Heart left ventricle (tissue), 16 donors: ENCODE data around the gene HTR3B. TPM values are rescaled to one million over a fixed set of nuclear protein-coding genes. Genes with fewer than 3 reads are reported as not detected.

Source experiments
- ATAC-seq, 4 donors: fragments of 200-7000 bp; cut with Tn5 transposase; one replicate each; pipeline ENCODE4 v1.9.1; 2020 to 2022; ENCODE audit warnings: moderate library complexity in 4 of 4, mild to moderate bottlenecking in 3 of 4, moderate number of reproducible peaks in 1 of 4
- DNase-seq, 5 donors: peaks; one replicate each; pipeline ENCODE4 v3.0.0-alpha.2; 2020
- H3K27ac ChIP-seq, 12 donors: fragments of 200-600 bp; sonication (generic) in 4 of 12; one replicate each; pipeline versions ENCODE4 v1.5.0 to v1.8.0; 2016 to 2022; ENCODE audit warnings: mild to moderate bottlenecking in 2 of 12
- H3K27me3 ChIP-seq, 9 donors: fragments of 200-600 bp; sonication (generic) in 2 of 9; one replicate each; pipeline versions ENCODE4 v1.5.1 to v1.8.0; 2016 to 2022; ENCODE audit warnings: mild to moderate bottlenecking in 3 of 9
- H3K36me3 ChIP-seq, 9 donors: fragments of 200-600 bp; sonication (generic) in 2 of 9; one replicate each; pipeline versions ENCODE4 v1.5.0 to v1.8.0; 2018 to 2022; ENCODE audit warnings: mild to moderate bottlenecking in 2 of 9
- H3K4me1 ChIP-seq, 12 donors: fragments of 200-600 bp; sonication (generic) in 4 of 12; one replicate each; pipeline versions ENCODE4 v1.5.0 to v1.8.0; 2016 to 2022; ENCODE audit warnings: mild to moderate bottlenecking in 3 of 12
- H3K4me3 ChIP-seq, 12 donors: fragments of 200-600 bp; sonication (generic) in 4 of 12; one replicate each; pipeline versions ENCODE4 v1.5.0 to v1.8.0; 2017 to 2022; ENCODE audit warnings: mild to moderate bottlenecking in 9 of 12, moderate library complexity in 4 of 12
- H3K9me3 ChIP-seq, 12 donors: fragments of 200-600 bp; sonication (generic) in 4 of 12; one replicate each; pipeline versions ENCODE4 v1.5.0 to v1.8.0; 2016 to 2022; ENCODE audit warnings: mild to moderate bottlenecking in 1 of 12
- POLR2A ChIP-seq, 2 donors: fragments of 450-650 bp; IDR thresholded peaks; one replicate each; pipeline ENCODE4 v1.6.1; 2017; ENCODE audit warnings: antibody characterized with exemption in 2 of 2, mild to moderate bottlenecking in 2 of 2, moderate library complexity in 2 of 2
- WGBS, 4 donors: extraction: QIAGEN DNeasy Blood & Tissue Kit in 2 of 4; methylation state at CpG; one replicate each; pipeline versions ENCODE4 v1.1.5 to v1.1.7; 2013 to 2018; 5-methylcytosine and 5-hydroxymethylcytosine counted together
- intact Hi-C, 10 donors: fragments of 100-400 bp; cut with DNase I; formaldehyde crosslinking; loops; one replicate each; pipeline versions ENCODE4 v1.11.1 to v1.14.2; 2022
- polyA plus RNA-seq, 2 donors: library from polyadenylated mRNA; stranded (reverse); fragments of 200-250 nt; gene quantifications; one replicate each; pipeline ENCODE4 v1.2.3, GENCODE V29; 2013
- total RNA-seq, 9 donors: library from RNA; depleted of rRNA in 2 of 9; stranded (reverse); fragments of >200 nt in 2 of 9; fragmentation: NEBNext Ultra II Directional in 3 of 9; extraction: Animal tissue kit (Norgen Biotek cat#: 25700) in 3 of 9; gene quantifications; one replicate each; pipeline versions ENCODE4 v1.1.0 to v1.2.4, GENCODE V29; 2016 to 2023
- TF ChIP-seq, protein P1 (sequence below), 12 donors: fragments of 200-600 bp; sonication (generic) in 4 of 12; IDR thresholded peaks; one replicate each; pipeline versions ENCODE4 v1.5.0 to v1.8.0; 2018 to 2022; ENCODE audit warnings: antibody characterized with exemption in 12 of 12, mild to moderate bottlenecking in 5 of 12
- donor health status: ischemic (EF 13 %, LVEDD 7.1; RV severe dilation, severe dysfunction).
- donor health status: healthy with polysubstance abuse.
- donor health status: DM: no; HTN: yes; CAD: no.
- donor health status: DM: no; HTN: no; CAD: no.
- donor health status: ischemic (EF 25% LVEDD 6.9; RV normal size, moderate dysfunction).
- donor health status: ischemic (EF 25% LVEDD 5.7; RV mildly dilated, moderate dysfunction).
- donor health status: healthy.
- donor health status: DM: yes; HTN: yes; CAD: no.
- donor health status: ischemic (EF 35%, LVEDD 5.7; RV mildly dilated, moderate dysfunction).
- donor health status: nonischemic (EF 11% LVEDD 7.7; RV severe dilation, severe dysfunction).
- donor health status: DM: yes; HTN: yes; CAD: no.
- donor health status: PGD.
- donor health status: ischemic (EF 29% LVEDD 5.4; RV normal size, mild dysfunction).
- donor health status: nonischemic (EF 23%, LVEDD 6.1; RV moderate dilation, normal function).

The HTR3B gene
- total and polyA plus RNA-seq, 11 donors, result not detected

DNA sequence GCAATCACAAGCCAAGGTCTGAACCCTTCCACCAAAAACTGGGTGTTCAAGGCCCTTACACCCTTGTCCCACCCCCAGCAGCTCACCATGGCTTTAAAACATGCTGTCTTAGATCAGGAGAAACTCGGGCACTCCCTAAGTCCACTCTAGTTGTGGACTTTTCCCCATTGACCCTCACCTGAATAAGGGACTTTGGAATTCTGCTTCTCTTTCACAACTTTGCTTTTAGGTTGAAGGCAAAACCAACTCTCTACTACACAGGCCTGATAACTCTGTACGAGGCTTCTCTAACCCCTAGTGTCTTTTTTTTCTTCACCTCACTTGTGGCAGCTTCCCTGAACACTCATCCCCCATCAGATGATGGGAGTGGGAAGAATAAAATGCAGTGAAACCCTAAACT is 85.3 kb downstream of the HTR3B start:
- TF ChIP-seq POLR2A (IDR thresholded peaks at IDR 0.05), result no peak

DNA sequence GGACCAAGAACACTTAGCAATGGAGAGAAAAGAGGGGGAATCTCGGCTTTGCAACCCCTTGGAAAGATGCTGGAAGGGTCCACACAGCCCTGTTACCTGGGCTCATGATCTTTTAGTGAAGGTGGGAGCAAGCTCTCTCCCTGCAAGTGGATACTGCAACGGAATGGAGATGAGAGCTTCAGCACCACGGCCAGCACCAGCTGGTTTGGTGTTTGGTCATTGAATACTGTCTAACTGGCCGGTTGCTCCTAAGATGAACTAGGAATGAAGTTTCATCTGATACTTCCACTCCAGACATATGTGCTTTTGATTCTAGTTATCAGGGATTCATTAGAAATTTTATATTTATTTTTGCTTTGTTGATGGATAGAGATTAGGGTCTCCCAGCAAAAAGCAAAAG is 86.6 kb downstream of the HTR3B start:
- WGBS, 4 donors, result 2 to 8% (median 7%) methylated on average over 4 of the region's 4 CpGs

More for the DNA sequence above, 85.3 kb downstream of the HTR3B start:
- DNase-seq (no peak), ATAC-seq (no peak)
- Histone ChIP-seq H3K9me3 (no peaks in the 10 kb centered on the region), H3K27me3 (peaks cover 0 to 45% (median 7%) of the 10 kb centered on the region in 9 donors), H3K36me3 (no peaks in the 10 kb centered on the region), H3K4me1 (no peaks in the 10 kb centered on the region), H3K27ac (no peak overlapping the region), H3K4me3 (no peak overlapping the region)
- intact Hi-C loops, result loop anchor here in 4 of 10 donors (5.0 to 10.0 kb wide), 3 partner anchors 85 to 272 kb away; partner anchors contain the start of gene HTR3B (in 1 of the 4)
- WGBS, 4 donors, result 50 to 64% (median 55%) methylated on average over 2 of the region's 2 CpGs

DNA sequence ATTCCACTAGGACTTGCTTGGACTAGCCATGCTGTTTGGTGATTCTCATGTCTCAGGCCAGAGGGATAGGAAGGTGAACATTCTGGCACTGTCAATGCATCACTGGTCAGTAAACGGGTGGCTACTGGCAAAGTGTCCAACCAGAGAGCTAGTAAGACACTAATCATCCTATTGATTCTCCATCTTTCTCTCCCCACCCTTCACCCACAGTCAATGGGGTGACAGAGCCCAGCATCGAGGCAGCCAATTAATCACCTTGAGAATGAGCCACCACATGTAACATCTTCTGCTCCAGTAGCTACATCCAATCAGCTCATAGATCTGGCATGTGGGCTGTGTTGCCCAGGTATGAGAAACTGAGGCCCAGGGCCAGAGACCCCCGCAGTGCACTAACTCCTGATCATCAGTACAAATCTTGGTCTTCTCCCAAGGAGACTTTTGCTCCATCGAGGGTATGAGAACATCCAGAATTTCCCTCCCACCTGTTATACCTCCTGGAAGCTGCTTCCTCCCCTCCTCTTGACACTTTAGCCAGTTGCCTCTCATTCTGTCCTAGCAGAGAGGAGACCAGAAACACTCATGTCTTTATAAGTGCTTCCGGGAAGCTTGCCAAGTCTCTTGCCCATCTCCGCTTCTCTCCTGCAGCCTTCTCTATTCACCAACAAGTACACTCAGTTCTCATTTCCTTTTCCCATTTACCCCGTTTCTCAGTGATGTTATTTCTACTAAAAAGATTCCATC is 87.3 kb downstream of the HTR3B start:
- WGBS, 4 donors, result 44 to 50% (median 49%) methylated on average over 7 of the region's 7 CpGs
- ATAC-seq (no peak), DNase-seq (no peak)
- intact Hi-C loops, result loop anchor here in 5 of 10 donors (2.0 to 10.0 kb wide), 4 partner anchors 87 to 273 kb away; partner anchors contain the start of gene HTR3B (in 1 of the 5)
- TF ChIP-seq POLR2A (IDR thresholded peaks at IDR 0.05), result no peak
- TF ChIP-seq, protein P1, sequence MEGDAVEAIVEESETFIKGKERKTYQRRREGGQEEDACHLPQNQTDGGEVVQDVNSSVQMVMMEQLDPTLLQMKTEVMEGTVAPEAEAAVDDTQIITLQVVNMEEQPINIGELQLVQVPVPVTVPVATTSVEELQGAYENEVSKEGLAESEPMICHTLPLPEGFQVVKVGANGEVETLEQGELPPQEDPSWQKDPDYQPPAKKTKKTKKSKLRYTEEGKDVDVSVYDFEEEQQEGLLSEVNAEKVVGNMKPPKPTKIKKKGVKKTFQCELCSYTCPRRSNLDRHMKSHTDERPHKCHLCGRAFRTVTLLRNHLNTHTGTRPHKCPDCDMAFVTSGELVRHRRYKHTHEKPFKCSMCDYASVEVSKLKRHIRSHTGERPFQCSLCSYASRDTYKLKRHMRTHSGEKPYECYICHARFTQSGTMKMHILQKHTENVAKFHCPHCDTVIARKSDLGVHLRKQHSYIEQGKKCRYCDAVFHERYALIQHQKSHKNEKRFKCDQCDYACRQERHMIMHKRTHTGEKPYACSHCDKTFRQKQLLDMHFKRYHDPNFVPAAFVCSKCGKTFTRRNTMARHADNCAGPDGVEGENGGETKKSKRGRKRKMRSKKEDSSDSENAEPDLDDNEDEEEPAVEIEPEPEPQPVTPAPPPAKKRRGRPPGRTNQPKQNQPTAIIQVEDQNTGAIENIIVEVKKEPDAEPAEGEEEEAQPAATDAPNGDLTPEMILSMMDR (IDR thresholded peaks at IDR 0.05), result no peak
- Histone ChIP-seq H3K4me3 (no peak overlapping the region), H3K27me3 (peaks cover 0 to 39% (median 7%) of the 10 kb centered on the region in 9 donors), H3K27ac (no peak overlapping the region), H3K9me3 (no peaks in the 10 kb centered on the region), H3K4me1 (no peaks in the 10 kb centered on the region), H3K36me3 (no peaks in the 10 kb centered on the region)

More for the DNA sequence above, 86.6 kb downstream of the HTR3B start:
- H3K27ac ChIP-seq, result no peak overlapping the region
- intact Hi-C loops, result loop anchor here in 4 of 10 donors (5.0 to 10.0 kb wide), 3 partner anchors 86 to 271 kb away; partner anchors contain the start of gene HTR3B (in 1 of the 4)
- no peak overlapping the region for H3K4me3 ChIP-seq
- H3K27me3 ChIP-seq, result peaks cover 0 to 45% (median 7%) of the 10 kb centered on the region in 9 donors
- TF ChIP-seq, protein P1 (IDR thresholded peaks at IDR 0.05), result no peak
- no peak for TF ChIP-seq POLR2A (IDR thresholded peaks at IDR 0.05)
- DNase-seq (peak in 2 of 5 donors; percentile 29 to 46), ATAC-seq (peak in 3 of 4 donors; percentile 33 to 48 (median 41))
- H3K4me1 ChIP-seq, result no peaks in the 10 kb centered on the region
- H3K9me3 ChIP-seq, result no peaks in the 10 kb centered on the region
- H3K36me3 ChIP-seq, result no peaks in the 10 kb centered on the region

DNA sequence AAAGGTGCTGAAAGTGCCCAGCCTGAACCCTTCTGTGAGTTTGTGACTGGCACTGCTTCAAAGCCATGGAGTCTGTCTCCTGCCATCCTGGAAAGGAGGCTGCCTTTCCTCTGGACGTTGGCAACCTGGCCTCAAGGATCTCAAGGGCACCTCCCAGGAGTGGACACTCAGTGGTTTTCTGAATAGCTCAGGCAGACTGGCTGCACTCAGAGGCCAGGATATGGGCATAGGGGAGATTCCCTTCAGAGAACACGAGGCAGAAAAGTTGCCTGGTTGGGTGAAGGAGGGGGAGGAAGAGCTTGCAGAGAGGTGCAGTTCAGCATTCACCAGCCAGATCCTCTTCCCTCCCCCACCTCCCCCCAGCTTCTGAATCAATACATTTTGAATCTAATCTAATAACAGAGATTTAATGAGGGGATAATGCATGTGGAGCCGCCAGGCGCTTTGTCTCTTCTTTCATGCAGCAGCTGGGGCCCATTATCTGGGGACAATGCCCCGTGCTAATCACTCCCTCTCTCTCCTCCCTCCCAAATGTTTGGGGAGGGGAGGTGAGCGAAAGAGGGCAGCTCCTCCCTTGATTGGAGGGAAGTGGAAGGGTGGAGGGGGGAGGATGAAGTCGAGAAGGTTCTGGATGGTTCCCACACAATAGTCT is 88.0 kb downstream of the HTR3B start:
- Histone ChIP-seq H3K27me3 (peaks cover 0 to 35% (median 7%) of the 10 kb centered on the region in 9 donors), H3K4me3 (no peak overlapping the region), H3K36me3 (no peaks in the 10 kb centered on the region), H3K4me1 (no peaks in the 10 kb centered on the region), H3K9me3 (no peaks in the 10 kb centered on the region), H3K27ac (no peak overlapping the region)
- intact Hi-C loops, result loop anchor here in 6 of 10 donors (1.0 to 10.0 kb wide), 5 partner anchors 88 to 272 kb away; partner anchors contain the start of gene HTR3B (in 1 of the 6)
- 20 to 23% (median 22%) methylated on average over 7 of the region's 7 CpGs for WGBS, 4 donors
- DNase-seq (no peak), ATAC-seq (no peak)
- TF ChIP-seq, protein P1 (IDR thresholded peaks at IDR 0.05), result no peak
- TF ChIP-seq POLR2A (IDR thresholded peaks at IDR 0.05), result no peak
